HepG2 (cell line): Measurements from ENCODE around the gene P2RY8. TPM values are rescaled to one million over a fixed set of nuclear protein-coding genes. Genes with fewer than 3 reads are reported as not detected.

ENCODE experiments used
- AGO2 ChIP-seq: fragments of 200-400 bp; formaldehyde crosslinking; optimal IDR thresholded peaks from 2 replicates; pipeline ENCODE3; 2017; ENCODE audit warnings: mild to moderate bottlenecking, low read depth, low read length, moderate library complexity
- AHDC1 ChIP-seq: sonication (generic); formaldehyde crosslinking; IDR thresholded peaks from 2 replicates; pipeline ENCODE4 v1.5.1; 2020; ENCODE audit warnings: mild to moderate bottlenecking, missing genetic modification reagents, borderline replicate concordance
- ARNT ChIP-seq: fragments of 450-650 bp; IDR thresholded peaks from 2 replicates; pipeline ENCODE4 v1.6.1; 2017
- FOXA1 ChIP-seq, 2 experiments: fragments of 450-650 bp in 1 of 2; sonication (generic) in 1 of 2; formaldehyde crosslinking in 1 of 2; IDR thresholded peaks; 2 replicates each; pipeline versions ENCODE4 v1.4.0 to v1.6.1; 2016 to 2020; ENCODE audit warnings: missing genetic modification reagents in 1 of 2
- NR0B2 ChIP-seq: sonication (generic); formaldehyde crosslinking; IDR thresholded peaks from 2 replicates; pipeline ENCODE4 v1.4.0; 2020; ENCODE audit warnings: mild to moderate bottlenecking, missing genetic modification reagents
- PHB2 ChIP-seq: fragments of 450-650 bp; IDR thresholded peaks from 2 replicates; pipeline ENCODE4 v1.6.1; 2018; ENCODE audit not compliant: partially characterized antibody
- REST ChIP-seq, 2 experiments: IDR thresholded peaks; 2 replicates each; pipeline ENCODE4 v1.6.1; 2011 to 2012; ENCODE audit warnings: low read length in 2 of 2, borderline replicate concordance in 1 of 2, low read depth in 1 of 2, mild to moderate bottlenecking in 1 of 2, moderate library complexity in 1 of 2
- SAFB2 ChIP-seq: sonication (generic); formaldehyde crosslinking; IDR thresholded peaks from 2 replicates; pipeline ENCODE4 v1.5.1; 2020; ENCODE audit warnings: missing genetic modification reagents, low read depth, mild to moderate bottlenecking, borderline replicate concordance
- SATB2 ChIP-seq: sonication (generic); formaldehyde crosslinking; IDR thresholded peaks from 2 replicates; pipeline ENCODE4 v1.5.0; 2020; ENCODE audit warnings: missing genetic modification reagents
- TFDP1 ChIP-seq: IDR thresholded peaks from 2 replicates; pipeline ENCODE4 v1.6.1; 2016; ENCODE audit warnings: missing compliant biosample characterization, missing genetic modification reagents, borderline replicate concordance
- ZBTB26 ChIP-seq: IDR thresholded peaks from 2 replicates; pipeline ENCODE4 v1.6.1; 2016; ENCODE audit warnings: missing compliant biosample characterization, missing genetic modification reagents, borderline replicate concordance
- ZFP37 ChIP-seq: sonication (generic); formaldehyde crosslinking; IDR thresholded peaks from 2 replicates; pipeline ENCODE4 v1.4.0; 2020; ENCODE audit warnings: missing genetic modification reagents, borderline replicate concordance
- ZNF296 ChIP-seq: sonication (generic); formaldehyde crosslinking; conservative IDR thresholded peaks from 2 replicates; pipeline ENCODE4 v1.5.0; 2020; ENCODE audit warnings: mild to moderate bottlenecking, missing genetic modification reagents
- ZNF484 ChIP-seq: sonication (generic); formaldehyde crosslinking; IDR thresholded peaks from 2 replicates; pipeline ENCODE4 v1.5.1; 2020; ENCODE audit warnings: mild to moderate bottlenecking, low read depth, missing genetic modification reagents, borderline replicate concordance
- ZNF740 ChIP-seq: sonication (generic); formaldehyde crosslinking; IDR thresholded peaks from 2 replicates; pipeline ENCODE4 v1.4.0; 2020; ENCODE audit warnings: missing genetic modification reagents
- ZNF777 ChIP-seq: sonication (generic); formaldehyde crosslinking; IDR thresholded peaks from 2 replicates; pipeline ENCODE4 v1.4.0; 2020; ENCODE audit warnings: missing genetic modification reagents
- ZNF792 ChIP-seq: IDR thresholded peaks from 2 replicates; pipeline ENCODE4 v1.6.1; 2016
- polyA plus RNA-seq, 8 experiments: library from polyadenylated mRNA; depleted of rRNA in 3 of 8; stranded (reverse) in 7 of 8; unstranded in 1 of 8; fragments of >200 nt; fragmentation: Illumina TruSeq in 4 of 8; extraction: Trizol in 4 of 8; gene quantifications; 2 replicates each; pipeline versions ENCODE4 v1.2.1 to v1.2.3, GENCODE V29; 2011 to 2016; ENCODE audit warnings: low read depth in 4 of 8, missing spikeins in 1 of 8, mixed read lengths in 1 of 8; ENCODE audit not compliant: insufficient read depth in 1 of 8
- total RNA-seq, 5 experiments: library from RNA; depleted of rRNA; stranded (reverse); fragments of >200 nt; fragmentation: Illumina TruSeq; extraction: Trizol; gene quantifications; 2 replicates each; pipeline ENCODE4 v1.2.3, GENCODE V29; 2016; ENCODE audit warnings: low read depth in 1 of 5

Gene P2RY8
- total and polyA plus RNA-seq, 2 of the 13 experiments (the other 11 are each of a cell fraction or from before 2014, with no cell fraction given): 1.0 to 1.3 TPM

GRCh38 chrX:1418901-1419544 is 118.0 kb downstream of the P2RY8 start (continued):
- TF ChIP-seq FOXA1 (IDR thresholded peaks at IDR 0.05) (no peak), FOXA1 (CRISPR knock-in tag; IDR thresholded peaks at IDR 0.05) (no peak), ZNF484 (CRISPR knock-in tag) (no peak), TFDP1 (CRISPR knock-in tag) (no peak), ZNF740 (CRISPR knock-in tag) (no peak), SATB2 (CRISPR knock-in tag) (no peak), SAFB2 (no peak), PHB2 (no peak), ZNF792 (CRISPR knock-in tag) (no peak), ZNF296 (CRISPR knock-in tag) (no peak), ARNT (no peak), AGO2 (peak; percentile 97), AHDC1 (no peak), REST (IDR thresholded peaks at IDR 0.05; ENCODE audit: borderline replicate concordance in 1 of 2, low read depth in 1 of 2, low read length in 2 of 2) (no peak), NR0B2 (CRISPR knock-in tag) (no peak), ZFP37 (CRISPR knock-in tag) (no peak), ZNF777 (CRISPR knock-in tag) (no peak), ZBTB26 (CRISPR knock-in tag) (no peak)
